ENCODE results near the gene ADAMTSL1. TPM values are rescaled to one million over a fixed set of nuclear protein-coding genes. Genes with fewer than 3 reads are reported as not detected.

ADAMTSL1 gene
- polyA plus RNA-seq, 1 donor from 2014 or later, result 1.1 TPM

GRCh38 chr9:18438300-18438925, 35.5 kb upstream of the ADAMTSL1 start:
- H3K79me2 ChIP-seq (replicated peaks; ENCODE audit: insufficient read depth, low read length), result no peaks in the 10 kb centered on the region
- H3K36me3 ChIP-seq (ENCODE audit: insufficient read depth, low read length), result no peaks in the 10 kb centered on the region
- TF ChIP-seq EZH2 (IDR thresholded peaks at IDR 0.05; ENCODE audit: borderline replicate concordance, insufficient read depth, low read length, poor library complexity, severe bottlenecking), result no peak
- no peak for TF ChIP-seq TAF1 (IDR thresholded peaks at IDR 0.05; ENCODE audit: low read depth)
- no peak for TF ChIP-seq CTCF (IDR thresholded peaks at IDR 0.05; ENCODE audit: poor library complexity, severe bottlenecking)
- no peaks in the 10 kb centered on the region for H3F3A ChIP-seq (ENCODE audit: insufficient read depth, low read length, poor library complexity, severe bottlenecking)
- no peak overlapping the region for H3K27ac ChIP-seq (ENCODE audit: low read length)
- H2AFZ ChIP-seq (ENCODE audit: low read depth, low read length), result no peak overlapping the region
- no peak overlapping the region for H3K4me3 ChIP-seq (ENCODE audit: low read length)
- no peaks in the 10 kb centered on the region for H3K9me3 ChIP-seq (ENCODE audit: low read length)
- no peaks in the 10 kb centered on the region for H3K9me2 ChIP-seq (ENCODE audit: insufficient read depth, low read length)
- no peaks in the 10 kb centered on the region for H3K27me3 ChIP-seq (ENCODE audit: insufficient read depth, low read depth, low read length)
- no peak overlapping the region for H3K9ac ChIP-seq (ENCODE audit: low read length)
- H3K4me2 ChIP-seq (ENCODE audit: low read length), result no peak overlapping the region
- H4K20me1 ChIP-seq (ENCODE audit: insufficient read depth), result no peaks in the 10 kb centered on the region

- no peaks in the 10 kb centered on the region for H3K79me2 ChIP-seq (replicated peaks; ENCODE audit: insufficient read depth, low read length)
- H4K20me1 ChIP-seq (ENCODE audit: insufficient read depth), result no peaks in the 10 kb centered on the region
- H3K27me3 ChIP-seq (ENCODE audit: insufficient read depth, low read depth, low read length), result no peaks in the 10 kb centered on the region
- no peak overlapping the region for H3K4me3 ChIP-seq (ENCODE audit: low read length)
- no peaks in the 10 kb centered on the region for H3K36me3 ChIP-seq (ENCODE audit: insufficient read depth, low read length)
- H3K9me3 ChIP-seq (ENCODE audit: low read length), result no peaks in the 10 kb centered on the region
- no peak overlapping the region for H2AFZ ChIP-seq (ENCODE audit: low read depth, low read length)
- TF ChIP-seq POLR2AphosphoS5 (IDR thresholded peaks at IDR 0.05) (no peak), EP300 (conservative IDR thresholded peaks at IDR 0.05; ENCODE audit: poor library complexity, severe bottlenecking) (no peak), CTCF (IDR thresholded peaks at IDR 0.05; ENCODE audit: poor library complexity, severe bottlenecking) (no peak), MXI1 (conservative IDR thresholded peaks at IDR 0.05; ENCODE audit: poor library complexity, severe bottlenecking) (no peak), SMC3 (conservative IDR thresholded peaks at IDR 0.05; ENCODE audit: poor library complexity) (no peak), REST (IDR thresholded peaks at IDR 0.05; ENCODE audit: borderline replicate concordance) (no peak), EZH2 (IDR thresholded peaks at IDR 0.05; ENCODE audit: borderline replicate concordance, insufficient read depth, low read length, poor library complexity, severe bottlenecking) (no peak), RAD21 (conservative IDR thresholded peaks at IDR 0.05) (no peak), TAF1 (IDR thresholded peaks at IDR 0.05; ENCODE audit: low read depth) (no peak)
- H3K27ac ChIP-seq (ENCODE audit: low read length), result no peak overlapping the region
- no peak overlapping the region for H3K9ac ChIP-seq (ENCODE audit: low read length)
- H3F3A ChIP-seq (ENCODE audit: insufficient read depth, low read length, poor library complexity, severe bottlenecking), result no peaks in the 10 kb centered on the region
- no peak overlapping the region for H3K4me2 ChIP-seq (ENCODE audit: low read length)
- H3K9me2 ChIP-seq (ENCODE audit: insufficient read depth, low read length), result no peaks in the 10 kb centered on the region
Measured at GRCh38 chr9:18438951-18439350, 35.0 kb upstream of the ADAMTSL1 start.

Measured in neural cell (in vitro differentiated cells).